HL-60 (cell line): ENCODE data around the gene ZNF236.

Experiments
- DNase-seq, 2 experiments: peaks; one replicate each; pipeline ENCODE4 v3.0.0-alpha.2; 2010 to 2020; ENCODE audit warnings: low read depth in 1 of 2, low spot score in 1 of 2
- H3K27ac ChIP-seq: fragments of 250-450 bp; sonication (Bioruptor Pico); replicated peaks from 2 replicates; pipeline ENCODE4 v1.5.1; 2020; ENCODE audit warnings: mild to moderate bottlenecking, moderate library complexity
- H3K27me3 ChIP-seq: fragments of 250-450 bp; sonication (Bioruptor Pico); 2 replicates; pipeline ENCODE4 v1.5.1; 2021; ENCODE audit warnings: mild to moderate bottlenecking, moderate library complexity; ENCODE audit not compliant: insufficient read depth, poor library complexity, severe bottlenecking
- H3K4me3 ChIP-seq: replicated peaks from 2 replicates; pipeline ENCODE4 v1.5.1; 2011; ENCODE audit warnings: mild to moderate bottlenecking, control low read depth, low read length; ENCODE audit not compliant: insufficient read depth
- CTCF ChIP-seq: IDR thresholded peaks from one replicate; pipeline ENCODE4 v1.5.1; 2011; ENCODE audit warnings: low read length, control low read depth, inconsistent platforms; ENCODE audit not compliant: insufficient read depth
- GABPA ChIP-seq: IDR thresholded peaks from 2 replicates; pipeline ENCODE4 v1.6.1; 2012; ENCODE audit warnings: low read depth
- POLR2AphosphoS5 ChIP-seq: IDR thresholded peaks from 2 replicates; pipeline ENCODE4 v1.6.1; 2012; ENCODE audit warnings: low read depth
- REST ChIP-seq: IDR thresholded peaks from 2 replicates; pipeline ENCODE4 v1.6.1; 2012; ENCODE audit warnings: low read depth; ENCODE audit not compliant: insufficient replicate concordance
- SPI1 ChIP-seq: IDR thresholded peaks from 2 replicates; pipeline ENCODE4 v1.6.1; 2012; ENCODE audit warnings: low read depth, mild to moderate bottlenecking, borderline replicate concordance

Gene ZNF236

GRCh38 chr18:76981396-76981968 lies 159.1 kb downstream of the ZNF236 start:
- Histone ChIP-seq H3K27ac (no peak overlapping the region), H3K27me3 (no peaks in the 10 kb centered on the region), H3K4me3 (no peak overlapping the region)
- DNase-seq = no peak
- TF ChIP-seq SPI1 (no peak), GABPA (no peak)

GRCh38 chr18:76982038-76982437 lies 159.7 kb downstream of the ZNF236 start:
- Histone ChIP-seq H3K4me3 (no peak overlapping the region), H3K27ac (no peak overlapping the region), H3K27me3 (no peaks in the 10 kb centered on the region)
- DNase-seq = no peak
- TF ChIP-seq GABPA (no peak), CTCF (no peak), POLR2AphosphoS5 (no peak), REST (no peak)

GRCh38 chr18:76982841-76983583 lies 160.7 kb downstream of the ZNF236 start:
- DNase-seq = peak; percentile 57 to 91
- Histone ChIP-seq H3K27ac (no peak overlapping the region), H3K4me3 (no peak overlapping the region), H3K27me3 (no peaks in the 10 kb centered on the region)
- TF ChIP-seq POLR2AphosphoS5 (no peak), CTCF (peak; percentile 94)

GRCh38 chr18:76983613-76984051 lies 161.3 kb downstream of the ZNF236 start:
- Histone ChIP-seq H3K4me3 (no peak overlapping the region), H3K27ac (no peak overlapping the region), H3K27me3 (no peaks in the 10 kb centered on the region)
- no peak for DNase-seq
- TF ChIP-seq GABPA = no peak
- no peak for TF ChIP-seq POLR2AphosphoS5
- TF ChIP-seq CTCF = no peak
- TF ChIP-seq REST = no peak
- TF ChIP-seq SPI1 = no peak
